ENCODE measurements around the gene GNG3. TPM values are rescaled to one million over a fixed set of nuclear protein-coding genes. Genes with fewer than 3 reads are reported as not detected.

GNG3 gene
- total and polyA plus RNA-seq, 2 of the 8 experiments (the other 6 are each of a cell fraction or from before 2014, with no cell fraction given) = 4.9 to 12.1 TPM

GRCh38 chr11:62709247-62710000 is 1.9 kb downstream of the GNG3 start (continued):
- no peak for TF ChIP-seq RNF2 (IDR thresholded peaks at IDR 0.05; ENCODE audit: borderline replicate concordance, low read depth, low read length, missing control alignments, poor library complexity, severe bottlenecking)
